Measurements from ENCODE around the gene HIBADH.

The HIBADH gene

DNA sequence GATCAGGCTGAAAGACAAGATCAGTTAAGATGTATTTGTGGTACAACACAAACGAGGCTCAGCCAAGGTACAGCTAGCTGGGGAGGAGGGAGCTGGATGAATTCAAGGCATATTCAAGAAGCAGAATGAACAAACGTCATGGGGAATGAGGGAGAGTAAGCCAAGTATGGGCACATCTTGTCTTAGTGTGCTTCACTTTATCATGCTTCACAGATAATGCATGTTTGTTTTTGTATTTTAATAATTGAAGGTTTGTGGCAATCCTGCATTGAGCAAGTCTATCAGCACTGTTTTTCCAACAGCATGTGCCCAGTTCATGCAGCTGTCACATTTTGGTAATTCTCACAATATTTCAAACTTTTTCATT lies 135.4 kb downstream of the HIBADH start:
- no peaks in the 10 kb centered on the region for H3K36me3 ChIP-seq
- no peak overlapping the region for H3K27ac ChIP-seq
- H3K4me1 ChIP-seq (ENCODE audit: control insufficient read depth in 1 of 2, insufficient read depth in 1 of 2, low read depth in 1 of 2, low read length in 1 of 2), result no peaks in the 10 kb centered on the region
- H3K4me3 ChIP-seq (ENCODE audit: low read depth in 1 of 2, low read length in 1 of 2), result no peak overlapping the region
- no peaks in the 10 kb centered on the region for H3K27me3 ChIP-seq
- no peaks in the 10 kb centered on the region for H3K9me3 ChIP-seq
- TF ChIP-seq CTCF (IDR thresholded peaks at IDR 0.05), result no peak

DNA sequence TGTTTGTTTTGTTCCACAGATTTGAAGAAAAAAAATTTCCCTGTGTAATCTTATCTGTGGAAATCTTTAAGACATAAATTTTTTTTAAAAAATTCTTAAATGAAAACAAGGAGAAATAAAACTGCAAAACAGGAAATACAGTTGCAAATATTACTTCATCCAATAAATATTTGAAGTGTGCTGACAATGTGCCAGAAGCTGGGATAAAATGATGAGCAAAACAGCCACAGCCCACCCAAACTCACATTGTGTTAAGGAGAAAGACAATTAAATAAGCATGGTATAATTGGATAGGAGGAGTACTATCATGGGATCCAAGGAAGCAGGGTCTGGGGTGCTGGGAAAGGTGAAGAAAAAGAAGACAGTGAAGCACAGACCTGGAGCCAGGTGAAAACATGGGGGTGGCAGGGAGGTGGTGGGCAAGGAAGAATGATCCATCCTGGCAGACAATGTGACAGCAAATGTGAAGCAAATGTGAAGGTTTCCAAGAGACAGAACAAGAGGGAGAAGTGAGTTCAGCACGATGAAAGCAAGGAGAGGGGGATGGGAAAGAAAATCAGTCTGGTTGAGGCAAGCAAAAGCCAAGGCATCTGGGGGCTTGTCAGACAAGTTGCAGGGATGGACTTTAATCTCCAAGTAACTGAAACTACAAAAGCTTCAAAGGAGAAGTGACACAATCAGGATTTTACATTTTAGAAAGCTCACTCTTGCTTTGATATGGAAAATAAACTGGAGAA lies 135.9 kb downstream of the HIBADH start:
- H3K36me3 ChIP-seq, result no peaks in the 10 kb centered on the region
- H3K27me3 ChIP-seq, result no peaks in the 10 kb centered on the region
- H3K4me1 ChIP-seq (ENCODE audit: control insufficient read depth in 1 of 2, insufficient read depth in 1 of 2, low read depth in 1 of 2, low read length in 1 of 2), result no peaks in the 10 kb centered on the region
- no peak overlapping the region for H3K27ac ChIP-seq
- no peak for TF ChIP-seq CTCF (IDR thresholded peaks at IDR 0.05)
- H3K9me3 ChIP-seq, result no peaks in the 10 kb centered on the region
- H3K4me3 ChIP-seq (ENCODE audit: low read depth in 1 of 2, low read length in 1 of 2), result no peak overlapping the region

GRCh38 chr7:27526131-27526530 lies 136.6 kb downstream of the HIBADH start:
- H3K4me1 ChIP-seq (ENCODE audit: control insufficient read depth in 1 of 2, insufficient read depth in 1 of 2, low read depth in 1 of 2, low read length in 1 of 2), result no peaks in the 10 kb centered on the region
- H3K27ac ChIP-seq, result no peak overlapping the region
- H3K9me3 ChIP-seq, result no peaks in the 10 kb centered on the region
- no peak for TF ChIP-seq CTCF (IDR thresholded peaks at IDR 0.05)
- H3K27me3 ChIP-seq, result no peaks in the 10 kb centered on the region
- no peaks in the 10 kb centered on the region for H3K36me3 ChIP-seq
- H3K4me3 ChIP-seq (ENCODE audit: low read depth in 1 of 2, low read length in 1 of 2), result no peak overlapping the region

DNA sequence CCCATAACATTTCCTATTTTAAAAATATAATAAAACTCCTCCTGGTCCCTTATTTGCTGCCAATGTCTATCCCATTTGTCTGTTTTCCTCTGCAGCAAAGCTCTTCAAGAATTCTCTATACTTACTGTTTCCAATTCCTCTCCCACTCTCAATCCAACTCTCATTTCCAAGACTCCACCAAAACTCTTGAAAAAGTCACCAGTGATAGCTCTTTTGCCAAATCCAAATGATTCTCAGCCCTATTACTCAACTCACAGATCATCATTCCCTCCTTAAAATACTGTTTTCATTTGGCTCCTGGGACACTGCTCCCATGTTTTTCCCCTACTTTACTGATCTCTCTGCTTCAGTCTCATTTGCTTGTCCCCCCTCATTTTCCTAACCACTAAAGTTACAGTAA lies 139.4 kb downstream of the HIBADH start:
- H3K4me1 ChIP-seq (ENCODE audit: control insufficient read depth in 1 of 2, insufficient read depth in 1 of 2, low read depth in 1 of 2, low read length in 1 of 2), result no peaks in the 10 kb centered on the region
- TF ChIP-seq CTCF (IDR thresholded peaks at IDR 0.05), result no peak
- H3K4me3 ChIP-seq (ENCODE audit: low read depth in 1 of 2, low read length in 1 of 2), result no peak overlapping the region
- H3K36me3 ChIP-seq, result no peaks in the 10 kb centered on the region
- H3K27me3 ChIP-seq, result no peaks in the 10 kb centered on the region
- H3K9me3 ChIP-seq, result no peaks in the 10 kb centered on the region
- no peak overlapping the region for H3K27ac ChIP-seq

DNA sequence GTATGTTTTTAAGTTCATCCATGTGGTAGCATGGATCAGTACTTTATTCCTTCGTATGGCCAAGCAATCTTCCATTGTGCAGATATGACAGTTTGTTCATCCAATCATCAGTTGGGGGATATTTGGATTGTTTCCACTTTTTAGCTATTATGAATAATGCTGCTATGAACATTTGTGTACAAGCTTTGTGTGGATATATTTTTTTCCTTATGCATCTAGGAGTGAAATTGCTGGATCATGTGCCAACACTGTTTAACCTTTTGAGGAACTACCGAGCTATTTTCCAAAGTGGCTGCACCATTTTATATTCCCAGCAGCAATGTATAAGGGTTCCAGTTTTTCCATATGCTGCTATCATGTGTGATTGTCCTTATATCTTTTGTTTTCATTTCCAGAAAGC lies 140.1 kb downstream of the HIBADH start:
- no peaks in the 10 kb centered on the region for H3K9me3 ChIP-seq
- no peaks in the 10 kb centered on the region for H3K4me1 ChIP-seq (ENCODE audit: control insufficient read depth in 1 of 2, insufficient read depth in 1 of 2, low read depth in 1 of 2, low read length in 1 of 2)
- H3K4me3 ChIP-seq (ENCODE audit: low read depth in 1 of 2, low read length in 1 of 2), result no peak overlapping the region
- TF ChIP-seq CTCF (IDR thresholded peaks at IDR 0.05), result no peak
- H3K27ac ChIP-seq, result no peak overlapping the region
- no peaks in the 10 kb centered on the region for H3K36me3 ChIP-seq
- H3K27me3 ChIP-seq, result no peaks in the 10 kb centered on the region

Data from neutrophil (primary cell).